Fibroblast of villous mesenchyme (primary cell): ENCODE measurements around the gene FARP2. TPM values are rescaled to one million over a fixed set of nuclear protein-coding genes. Genes with fewer than 3 reads are reported as not detected.

ENCODE experiments used
- DNase-seq: peaks from one replicate; pipeline ENCODE4 v3.0.0-alpha.2; 2010; ENCODE audit warnings: low read depth
- H3K4me3 ChIP-seq: 2 replicates; pipeline ENCODE4 v1.5.1; 2011; ENCODE audit warnings: low read depth, mild to moderate bottlenecking, low read length
- total RNA-seq: library from RNA; depleted of rRNA; stranded (reverse); fragments of >200 nt; gene quantifications from 2 replicates; pipeline ENCODE4 v1.2.3, GENCODE V29; 2012
- TF ChIP-seq, protein P1 (sequence below): IDR thresholded peaks from 2 replicates; pipeline ENCODE4 v1.5.1; 2012; ENCODE audit warnings: low read depth, mild to moderate bottlenecking, low read length; ENCODE audit not compliant: insufficient read depth

The FARP2 gene
- total RNA-seq, 1 donor: 37.6 TPM

DNA sequence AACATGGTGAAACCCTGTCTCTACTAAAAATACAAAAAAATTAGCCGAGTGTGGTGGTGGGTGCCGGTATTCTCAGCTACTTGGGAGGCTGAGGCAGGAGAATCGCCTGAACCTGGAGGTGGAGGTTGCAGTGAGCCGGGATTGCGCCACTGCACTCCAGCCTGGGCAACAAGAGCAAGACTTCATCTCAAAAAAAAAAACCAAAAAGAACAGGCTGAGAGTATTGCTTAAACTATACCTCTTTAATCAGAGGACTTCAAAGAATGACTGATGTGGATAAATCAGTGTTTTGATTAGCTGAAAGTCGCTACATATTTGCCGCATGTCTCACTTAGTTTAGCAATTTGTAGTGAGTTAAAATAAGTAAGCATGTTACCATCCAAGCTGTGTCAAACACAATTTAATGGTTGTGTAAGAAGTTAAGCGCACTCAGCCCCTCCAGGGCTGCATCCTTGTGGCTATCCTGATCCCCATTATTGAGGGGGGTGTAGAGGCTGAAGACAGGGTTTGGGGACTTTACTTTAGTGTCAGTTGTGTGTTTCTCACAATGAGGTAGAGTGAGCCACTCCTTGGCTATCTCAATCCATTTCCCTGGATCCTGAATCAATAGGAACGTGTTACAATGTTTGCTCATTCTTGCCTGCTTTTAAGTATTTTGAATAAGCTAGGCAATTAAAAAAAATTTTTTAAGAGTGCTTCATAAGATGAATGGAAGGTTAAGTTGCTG is 11.0 kb upstream of the FARP2 start:
- TF ChIP-seq, protein P1, sequence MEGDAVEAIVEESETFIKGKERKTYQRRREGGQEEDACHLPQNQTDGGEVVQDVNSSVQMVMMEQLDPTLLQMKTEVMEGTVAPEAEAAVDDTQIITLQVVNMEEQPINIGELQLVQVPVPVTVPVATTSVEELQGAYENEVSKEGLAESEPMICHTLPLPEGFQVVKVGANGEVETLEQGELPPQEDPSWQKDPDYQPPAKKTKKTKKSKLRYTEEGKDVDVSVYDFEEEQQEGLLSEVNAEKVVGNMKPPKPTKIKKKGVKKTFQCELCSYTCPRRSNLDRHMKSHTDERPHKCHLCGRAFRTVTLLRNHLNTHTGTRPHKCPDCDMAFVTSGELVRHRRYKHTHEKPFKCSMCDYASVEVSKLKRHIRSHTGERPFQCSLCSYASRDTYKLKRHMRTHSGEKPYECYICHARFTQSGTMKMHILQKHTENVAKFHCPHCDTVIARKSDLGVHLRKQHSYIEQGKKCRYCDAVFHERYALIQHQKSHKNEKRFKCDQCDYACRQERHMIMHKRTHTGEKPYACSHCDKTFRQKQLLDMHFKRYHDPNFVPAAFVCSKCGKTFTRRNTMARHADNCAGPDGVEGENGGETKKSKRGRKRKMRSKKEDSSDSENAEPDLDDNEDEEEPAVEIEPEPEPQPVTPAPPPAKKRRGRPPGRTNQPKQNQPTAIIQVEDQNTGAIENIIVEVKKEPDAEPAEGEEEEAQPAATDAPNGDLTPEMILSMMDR: no peak
- H3K4me3 ChIP-seq: no peak overlapping the region
- peak; percentile 62 for DNase-seq

DNA sequence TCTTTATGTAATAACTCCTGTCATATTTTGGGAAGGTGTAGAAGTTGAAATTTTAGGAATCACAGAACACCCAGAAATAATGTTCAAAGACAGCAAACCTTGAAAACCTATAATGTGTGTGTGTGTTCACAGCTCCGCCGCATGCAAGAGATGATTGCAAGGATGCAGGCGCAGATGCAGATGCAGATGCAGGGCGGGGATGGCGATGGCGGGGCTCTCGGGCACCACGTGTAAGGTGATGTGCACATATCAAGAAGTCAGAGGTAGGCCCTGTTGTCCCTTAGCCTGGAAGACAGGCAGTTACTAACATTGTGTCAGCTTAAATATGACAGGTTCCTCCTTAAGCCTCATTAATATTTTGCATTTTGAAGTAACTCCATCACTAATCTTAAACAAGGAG is 6.1 kb upstream of the FARP2 start:
- DNase-seq: no peak
- TF ChIP-seq, protein P1: no peak
- no peak overlapping the region for H3K4me3 ChIP-seq

DNA sequence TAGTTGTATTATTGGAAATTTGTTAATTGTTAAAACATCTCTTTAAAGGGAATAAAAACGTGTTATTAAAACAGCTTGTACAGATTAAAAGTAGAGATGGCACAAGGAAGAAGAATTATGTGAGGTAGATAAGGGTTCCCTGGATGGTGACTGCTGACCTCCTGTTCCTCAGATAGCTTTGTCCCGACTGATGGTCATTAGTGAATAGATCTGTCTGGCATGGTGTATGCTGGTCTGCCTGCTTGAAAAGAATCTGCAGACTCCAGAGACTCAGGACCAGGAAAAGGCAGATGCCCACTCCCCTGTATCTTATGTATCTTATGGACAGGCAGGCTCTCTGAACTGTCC is 5.6 kb upstream of the FARP2 start:
- no peak for DNase-seq
- no peak overlapping the region for H3K4me3 ChIP-seq
- TF ChIP-seq, protein P1: no peak

DNA sequence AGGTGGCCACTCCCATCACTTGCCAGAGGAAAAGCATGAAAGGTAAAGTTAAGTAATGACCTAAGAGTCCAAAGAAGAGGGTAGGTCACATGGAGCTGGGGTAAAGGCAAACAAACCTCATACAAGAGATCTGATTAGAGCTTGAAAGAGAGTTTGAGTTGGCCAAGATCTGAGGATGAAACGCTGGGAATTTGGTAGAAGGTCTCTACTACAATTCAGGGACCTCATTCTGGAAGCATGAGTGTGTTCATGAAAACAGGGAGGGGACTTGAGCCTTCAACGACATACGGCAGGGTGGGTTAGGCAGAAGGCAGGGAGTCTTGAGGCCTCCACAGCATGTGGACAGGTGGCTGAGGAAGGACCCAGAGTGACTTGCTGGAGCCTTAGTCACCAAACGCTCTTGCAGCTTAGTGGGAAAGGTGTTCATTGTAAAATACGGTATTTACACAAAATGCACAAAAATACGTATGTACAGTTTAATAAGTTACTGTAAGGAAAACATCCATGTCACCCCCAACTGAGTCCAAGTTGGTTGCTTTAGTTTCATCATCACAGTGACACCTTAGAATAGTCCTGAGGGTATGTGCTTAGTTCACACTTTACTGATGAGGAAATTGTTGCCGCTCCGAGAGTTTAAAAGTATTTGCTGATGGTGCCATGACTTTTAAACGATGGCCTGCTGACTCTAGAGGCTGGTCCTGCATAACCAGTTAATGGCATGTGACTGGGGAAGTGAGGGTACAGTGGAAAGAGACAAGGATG is 5.0 kb upstream of the FARP2 start:
- DNase-seq: no peak
- TF ChIP-seq, protein P1: no peak
- H3K4me3 ChIP-seq: no peak overlapping the region

DNA sequence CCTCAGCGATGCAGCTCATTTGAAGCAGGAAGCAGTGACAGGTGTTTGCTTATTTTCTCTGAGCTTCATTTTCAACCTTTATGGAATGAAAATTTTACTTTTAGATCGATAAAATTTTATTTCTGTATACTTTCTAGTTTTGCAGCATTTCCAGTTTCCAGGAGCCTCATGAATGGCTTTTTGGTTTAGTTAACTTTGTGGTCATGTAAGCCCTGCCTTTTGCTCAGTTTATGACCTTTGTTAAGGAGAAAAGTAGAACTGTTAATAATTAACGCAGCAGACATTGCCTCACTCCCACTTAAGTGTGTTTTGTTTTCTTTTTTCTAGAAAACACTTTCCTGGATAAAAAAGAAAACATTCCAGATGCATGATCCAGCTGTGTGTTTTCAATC is 4.4 kb upstream of the FARP2 start:
- H3K4me3 ChIP-seq: no peak overlapping the region
- peak; percentile 29 for DNase-seq
- TF ChIP-seq, protein P1: no peak

DNA sequence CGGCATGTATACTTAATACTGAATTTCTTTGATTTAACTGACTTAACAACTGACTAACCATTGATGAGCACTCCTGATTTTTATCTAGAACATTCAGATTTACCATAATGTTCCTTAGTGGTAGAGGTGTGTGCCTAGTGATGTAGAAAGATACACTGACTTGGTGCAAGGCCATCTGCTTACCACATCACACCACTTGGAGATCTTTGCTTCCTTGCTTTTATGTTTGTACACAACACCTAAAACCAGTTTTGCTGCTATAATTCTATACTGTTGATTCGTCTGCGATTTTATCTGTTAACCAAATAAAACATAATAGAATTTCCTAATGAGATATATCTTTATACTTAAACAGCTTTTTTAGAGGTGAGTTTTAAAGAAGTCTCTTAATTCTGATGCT is 3.9 kb upstream of the FARP2 start:
- TF ChIP-seq, protein P1: no peak
- DNase-seq: no peak
- no peak overlapping the region for H3K4me3 ChIP-seq
